Right lobe of liver (tissue), 6 donors: ENCODE measurements around the gene LRRC51. TPM values are rescaled to one million over a fixed set of nuclear protein-coding genes. Genes with fewer than 3 reads are reported as not detected.

Experiments used
- ATAC-seq, 4 donors: fragments of 200-7000 bp; cut with Tn5 transposase; one replicate each; pipeline ENCODE4 v1.9.1; 2020; ENCODE audit warnings: mild to moderate bottlenecking in 4 of 4, moderate library complexity in 4 of 4
- DNase-seq, 3 donors: peaks; one replicate each; pipeline ENCODE4 v3.0.0-alpha.2; 2020
- H3K27ac ChIP-seq, 3 donors: fragments of 200-600 bp; one replicate each; pipeline ENCODE4 v1.8.0; 2022
- H3K27me3 ChIP-seq, 2 donors: fragments of 200-600 bp; one replicate each; pipeline ENCODE4 v1.8.0; 2022
- H3K36me3 ChIP-seq, 4 donors: fragments of 200-600 bp; sonication (generic) in 1 of 4; one replicate each; pipeline versions ENCODE4 v1.5.1 to v1.8.0; 2017 to 2022; ENCODE audit warnings: control low read depth in 1 of 4
- H3K4me1 ChIP-seq, 4 donors: fragments of 200-600 bp; sonication (generic) in 1 of 4; one replicate each; pipeline versions ENCODE4 v1.5.1 to v1.8.0; 2017 to 2022; ENCODE audit warnings: control low read depth in 1 of 4
- H3K4me3 ChIP-seq, 3 donors: fragments of 200-600 bp; one replicate each; pipeline ENCODE4 v1.8.0; 2022
- H3K9me3 ChIP-seq, 4 donors: fragments of 200-600 bp; sonication (generic) in 1 of 4; one replicate each; pipeline versions ENCODE4 v1.5.1 to v1.8.0; 2017 to 2022; ENCODE audit warnings: control low read depth in 1 of 4
- POLR2A ChIP-seq: fragments of 450-650 bp; IDR thresholded peaks from one replicate; pipeline ENCODE4 v1.6.1; 2017; ENCODE audit warnings: antibody characterized with exemption, mild to moderate bottlenecking
- WGBS: methylation state at CpG from one replicate; pipeline ENCODE4 v1.1.6; 2018; ENCODE audit warnings: low coverage, low lambda C conversion rate; ENCODE audit not compliant: insufficient coverage; ENCODE audit errors: missing lambda C conversion rate; 5-methylcytosine and 5-hydroxymethylcytosine counted together
- intact Hi-C, 2 donors: fragments of 100-400 bp; cut with DNase I; formaldehyde crosslinking; loops; one replicate each; pipeline versions ENCODE4 v1.11.2 to v1.14.1; 2022
- total RNA-seq, 6 experiments: library from RNA; depleted of rRNA in 2 of 6; stranded (reverse); fragments of >200 nt in 2 of 6; fragmentation: NEBNext Ultra II Directional in 3 of 6; extraction: Animal tissue kit (Norgen Biotek cat#: 25700) in 3 of 6; gene quantifications; one replicate each; pipeline versions ENCODE4 v1.1.0 to v1.2.4, GENCODE V29; 2016 to 2023
- TF ChIP-seq, protein P1 (sequence below), 4 donors: fragments of 200-600 bp in 3 of 4; fragments of 450-650 bp in 1 of 4; IDR thresholded peaks; one replicate each; pipeline versions ENCODE4 v1.5.1 to v1.8.0; 2016 to 2022; ENCODE audit warnings: antibody characterized with exemption in 4 of 4, mild to moderate bottlenecking in 2 of 4
- donor health status: DM: no; HTN: yes; CAD: no.
- donor health status: DM: no; HTN: no; CAD: no.
- donor health status: DM: no; HTN: no; CAD: no.
- donor health status: DM: no; HTN: yes; CAD: no.
- donor health status: DM: no; HTN: yes; CAD: no.

The LRRC51 gene
- total RNA-seq, 6 experiments from 2014 or later: 3.3 to 9.0 (median 6.1) TPM

DNA sequence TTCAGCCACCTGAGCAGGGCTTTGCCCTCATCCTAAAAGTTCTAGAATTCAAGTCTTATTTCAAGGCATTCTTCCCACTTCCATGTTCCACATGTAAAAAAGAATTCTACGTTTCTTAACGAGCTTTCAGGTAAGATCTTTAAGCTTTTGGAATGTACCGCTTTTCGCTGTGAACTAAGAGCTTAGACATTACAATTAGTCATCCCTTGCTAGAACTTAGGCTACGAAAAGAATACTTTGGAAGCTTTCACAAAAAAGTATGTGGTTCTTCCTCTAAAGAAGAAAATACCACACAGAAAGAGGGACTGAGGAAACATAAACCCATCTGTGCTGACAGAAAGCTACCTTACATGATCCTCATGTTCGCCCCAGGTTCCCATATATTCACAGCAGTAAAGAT is 2.2 kb upstream of the LRRC51 start:
- H3K36me3 ChIP-seq: no peaks in the 10 kb centered on the region
- no peak for ATAC-seq
- no peaks in the 10 kb centered on the region for H3K9me3 ChIP-seq
- TF ChIP-seq POLR2A: no peak
- TF ChIP-seq, protein P1, sequence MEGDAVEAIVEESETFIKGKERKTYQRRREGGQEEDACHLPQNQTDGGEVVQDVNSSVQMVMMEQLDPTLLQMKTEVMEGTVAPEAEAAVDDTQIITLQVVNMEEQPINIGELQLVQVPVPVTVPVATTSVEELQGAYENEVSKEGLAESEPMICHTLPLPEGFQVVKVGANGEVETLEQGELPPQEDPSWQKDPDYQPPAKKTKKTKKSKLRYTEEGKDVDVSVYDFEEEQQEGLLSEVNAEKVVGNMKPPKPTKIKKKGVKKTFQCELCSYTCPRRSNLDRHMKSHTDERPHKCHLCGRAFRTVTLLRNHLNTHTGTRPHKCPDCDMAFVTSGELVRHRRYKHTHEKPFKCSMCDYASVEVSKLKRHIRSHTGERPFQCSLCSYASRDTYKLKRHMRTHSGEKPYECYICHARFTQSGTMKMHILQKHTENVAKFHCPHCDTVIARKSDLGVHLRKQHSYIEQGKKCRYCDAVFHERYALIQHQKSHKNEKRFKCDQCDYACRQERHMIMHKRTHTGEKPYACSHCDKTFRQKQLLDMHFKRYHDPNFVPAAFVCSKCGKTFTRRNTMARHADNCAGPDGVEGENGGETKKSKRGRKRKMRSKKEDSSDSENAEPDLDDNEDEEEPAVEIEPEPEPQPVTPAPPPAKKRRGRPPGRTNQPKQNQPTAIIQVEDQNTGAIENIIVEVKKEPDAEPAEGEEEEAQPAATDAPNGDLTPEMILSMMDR (IDR thresholded peaks at IDR 0.05): no peak
- H3K27ac ChIP-seq: no peak overlapping the region
- DNase-seq: no peak
- H3K4me1 ChIP-seq: peaks cover 0 to 10% (median 0%) of the 10 kb centered on the region in 4 donors
- WGBS: 85% methylated on average over 6 of the region's 6 CpGs
- H3K4me3 ChIP-seq: no peak overlapping the region
- intact Hi-C loops: no loop called here
- H3K27me3 ChIP-seq: no peaks in the 10 kb centered on the region

DNA sequence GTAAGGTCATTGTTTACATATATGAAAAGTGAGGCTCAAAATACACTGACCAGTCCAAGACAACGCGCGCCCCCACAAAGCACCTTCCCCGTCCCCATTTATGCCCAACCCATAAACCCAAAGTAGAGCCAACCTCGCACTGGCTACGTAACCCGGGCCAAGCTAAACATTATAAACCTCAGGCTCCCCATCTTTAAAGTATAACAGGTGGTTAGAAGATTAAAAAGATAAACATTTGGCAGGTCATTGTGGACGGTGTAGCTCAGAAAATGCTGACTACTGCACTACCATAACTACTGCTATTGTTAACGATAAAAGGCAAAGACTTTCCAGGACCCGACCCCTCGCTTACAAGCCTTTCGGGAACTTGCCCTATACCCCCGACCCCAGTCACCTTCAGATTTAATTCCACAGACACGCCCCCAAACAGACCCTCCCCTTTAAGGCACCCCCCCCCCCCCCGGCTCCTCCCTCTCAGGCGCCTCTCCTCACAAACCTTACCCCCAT is 778 bp upstream of the LRRC51 start:
- intact Hi-C loops: no loop called here
- DNase-seq: no peak

DNA sequence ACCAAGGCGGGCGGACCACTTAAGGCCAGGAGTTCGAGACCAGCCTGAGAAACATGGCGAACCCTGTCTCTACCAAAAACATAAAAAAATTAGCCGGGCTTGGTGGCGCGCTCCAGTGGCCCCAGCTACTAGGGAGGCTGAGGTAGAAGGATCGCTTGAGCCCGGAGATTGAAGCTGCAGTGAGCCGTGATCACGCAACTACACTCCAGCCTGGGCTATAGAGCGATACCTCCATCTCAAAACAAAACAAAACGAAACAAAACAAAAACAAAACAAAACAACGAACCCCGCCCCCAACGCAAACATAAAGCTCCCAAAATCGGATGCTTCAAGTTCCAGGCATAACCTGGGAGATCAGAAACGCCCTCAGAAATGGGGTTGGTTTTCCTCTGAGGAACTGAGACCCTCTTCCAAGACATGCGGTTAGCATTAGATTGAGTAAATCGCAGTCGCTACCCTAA is 564 bp downstream of the LRRC51 start:
- Histone ChIP-seq H3K9me3 (no peaks in the 10 kb centered on the region), H3K36me3 (no peaks in the 10 kb centered on the region), H3K4me3 (peak overlapping the region; percentile 72 to 74 (median 72)), H3K4me1 (peaks cover 0 to 10% (median 0%) of the 10 kb centered on the region in 4 donors), H3K27ac (peak overlapping the region; percentile 48 to 86 (median 81)), H3K27me3 (no peaks in the 10 kb centered on the region)
- intact Hi-C loops: no loop called here
- no peak for TF ChIP-seq POLR2A
- TF ChIP-seq, protein P1 (IDR thresholded peaks at IDR 0.05): no peak
- DNase-seq: peak in 1 of 3 donors; percentile 33
- WGBS: 70% methylated on average over 16 of the region's 21 CpGs
- no peak for ATAC-seq

More for the DNA sequence above, 778 bp upstream of the LRRC51 start:
- WGBS: 0% methylated on average over 13 of the region's 16 CpGs
- Histone ChIP-seq H3K36me3 (no peaks in the 10 kb centered on the region), H3K9me3 (no peaks in the 10 kb centered on the region), H3K4me3 (peak overlapping the region; percentile 72 to 74 (median 72)), H3K4me1 (peaks cover 0 to 10% (median 0%) of the 10 kb centered on the region in 4 donors), H3K27me3 (no peaks in the 10 kb centered on the region), H3K27ac (peak overlapping the region; percentile 81 to 86 (median 82))
- TF ChIP-seq, protein P1 (IDR thresholded peaks at IDR 0.05): no peak
- ATAC-seq: peak; percentile 30 to 62 (median 56)

DNA sequence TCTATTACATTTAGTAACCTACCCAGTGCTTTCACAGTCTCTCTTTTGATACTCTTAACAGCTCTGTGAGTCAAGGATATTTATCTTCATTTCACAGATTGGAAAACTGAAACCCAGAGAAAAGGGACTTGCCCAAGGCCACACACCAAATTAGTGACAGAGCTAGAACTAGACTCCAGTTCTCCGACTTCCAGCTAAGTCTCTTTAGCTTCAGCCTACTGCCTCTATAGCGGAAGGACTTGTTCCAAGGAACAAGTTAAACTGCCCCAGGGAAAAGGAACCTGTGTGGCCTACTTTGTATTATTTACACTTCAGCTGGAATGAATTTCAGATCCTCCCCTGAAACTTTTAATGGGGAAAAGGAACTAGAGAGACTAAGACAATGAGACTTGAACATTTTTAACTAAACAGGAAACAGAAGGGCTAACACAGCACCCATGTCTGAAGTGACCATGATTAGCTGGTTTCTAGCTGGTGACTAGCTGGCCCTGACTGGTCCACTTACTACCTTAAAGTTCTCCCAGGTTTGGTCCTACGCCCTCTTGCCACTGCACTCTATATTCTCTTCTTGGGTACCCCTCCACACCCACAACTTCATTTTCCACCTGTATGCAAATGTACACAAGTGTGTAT is 1.3 kb downstream of the LRRC51 start:
- DNase-seq (peak in 1 of 3 donors; percentile 33), ATAC-seq (no peak)
- TF ChIP-seq, protein P1 (IDR thresholded peaks at IDR 0.05): no peak
- no peak for TF ChIP-seq POLR2A
- Histone ChIP-seq H3K9me3 (no peaks in the 10 kb centered on the region), H3K4me1 (peaks cover 0 to 10% (median 0%) of the 10 kb centered on the region in 4 donors), H3K27me3 (no peaks in the 10 kb centered on the region), H3K36me3 (no peaks in the 10 kb centered on the region), H3K4me3 (no peak overlapping the region), H3K27ac (peak overlapping the region in 1 of 3 donors; percentile 86)
- intact Hi-C loops: no loop called here
- WGBS: 85% methylated on average over 3 of the region's 3 CpGs
